Activated CD8-positive, alpha-beta T cell treated with anti-CD3 and anti-CD28 coated beads for 36 hours (primary cell): ENCODE results near the gene ADGRA1. TPM values are rescaled to one million over a fixed set of nuclear protein-coding genes. Genes with fewer than 3 reads are reported as not detected.
"Not testable (repeated sequence)": the region's sequence is repeated elsewhere in the genome, so short reads cannot be mapped to it uniquely, and the experiment has no call there.

Experiments
- ATAC-seq: fragments of 200-7000 bp; cut with Tn5 transposase; one replicate; pipeline ENCODE4 v1.10.0; 2021; ENCODE audit warnings: mild to moderate bottlenecking, moderate library complexity
- CTCF ChIA-PET: fragments of 350-600 bp; sonication (Branson Sonifier 250); formaldehyde crosslinking; loops from one replicate; lab custom pipeline; 2021; ENCODE audit warnings: antibody characterized with exemption; lab: Charles Lee
- POLR2A ChIA-PET: fragments of 350-600 bp; sonication (Branson Sonifier 250); formaldehyde crosslinking; loops from one replicate; lab custom pipeline; 2021; ENCODE audit warnings: antibody characterized with exemption; lab: Charles Lee
- DNase-seq: peaks from one replicate; pipeline ENCODE4 v3.0.0-alpha.2; 2020
- H3K27ac Mint-ChIP-seq: one replicate; pipeline ENCODE4 v1.8.0; 2021; ENCODE audit warnings: mild to moderate bottlenecking, mixed read lengths
- H3K27me3 Mint-ChIP-seq: one replicate; pipeline ENCODE4 v1.8.0; 2021; ENCODE audit warnings: mixed read lengths
- H3K36me3 Mint-ChIP-seq: one replicate; pipeline ENCODE4 v1.8.0; 2021; ENCODE audit warnings: low read depth, mixed read lengths
- H3K4me1 Mint-ChIP-seq: one replicate; pipeline ENCODE4 v1.8.0; 2021; ENCODE audit warnings: low read depth, mixed read lengths
- H3K4me3 Mint-ChIP-seq: one replicate; pipeline ENCODE4 v1.8.0; 2021; ENCODE audit warnings: mild to moderate bottlenecking, moderate library complexity, mixed read lengths
- H3K9me3 Mint-ChIP-seq: one replicate; pipeline ENCODE4 v1.8.0; 2021; ENCODE audit warnings: mixed read lengths
- intact Hi-C: fragments of 100-400 bp; cut with micrococcal nuclease; formaldehyde crosslinking; loops from one replicate; pipeline ENCODE4 v1.10.0; 2022
- total RNA-seq, 2 experiments: library from RNA; stranded (reverse); gene quantifications; one replicate each; pipeline ENCODE4 v1.2.3, GENCODE V29; 2021
- TF ChIP-seq, protein P1 (sequence below): fragments of 200-600 bp; IDR thresholded peaks from one replicate; pipeline ENCODE4 v1.8.0; 2022; ENCODE audit warnings: antibody characterized with exemption, mild to moderate bottlenecking

Gene ADGRA1
- total RNA-seq, 2 experiments from 2014 or later = not detected

DNA sequence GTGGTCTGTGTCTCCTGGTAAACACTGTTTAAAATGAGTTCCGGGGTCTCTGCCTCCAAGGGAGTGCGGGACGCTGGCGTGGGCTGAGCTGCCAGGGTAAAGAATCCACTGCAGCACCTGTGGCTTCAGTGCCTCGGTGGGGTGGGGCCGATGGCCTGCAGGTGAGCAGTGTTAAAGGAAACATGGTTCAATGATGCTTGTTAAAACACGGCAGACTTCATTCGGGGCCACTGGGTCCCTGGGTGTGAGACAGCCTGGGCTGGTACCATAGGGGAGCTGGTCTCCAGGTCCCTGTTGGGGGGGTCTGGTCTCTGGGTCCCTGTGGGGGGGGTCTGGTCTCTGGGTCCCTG, 47.4 kb downstream of the ADGRA1 start:
- Mint-ChIP-seq H3K27ac (no peak overlapping the region), H3K4me1 (no peaks in the 10 kb centered on the region), H3K4me3 (no peak overlapping the region), H3K27me3 (no peaks in the 10 kb centered on the region), H3K9me3 (no peaks in the 10 kb centered on the region), H3K36me3 (no peaks in the 10 kb centered on the region)
- ATAC-seq (no peak), DNase-seq (no peak)
- ChIA-PET POLR2A (no interaction called here), CTCF (no interaction called here)
- TF ChIP-seq, protein P1, sequence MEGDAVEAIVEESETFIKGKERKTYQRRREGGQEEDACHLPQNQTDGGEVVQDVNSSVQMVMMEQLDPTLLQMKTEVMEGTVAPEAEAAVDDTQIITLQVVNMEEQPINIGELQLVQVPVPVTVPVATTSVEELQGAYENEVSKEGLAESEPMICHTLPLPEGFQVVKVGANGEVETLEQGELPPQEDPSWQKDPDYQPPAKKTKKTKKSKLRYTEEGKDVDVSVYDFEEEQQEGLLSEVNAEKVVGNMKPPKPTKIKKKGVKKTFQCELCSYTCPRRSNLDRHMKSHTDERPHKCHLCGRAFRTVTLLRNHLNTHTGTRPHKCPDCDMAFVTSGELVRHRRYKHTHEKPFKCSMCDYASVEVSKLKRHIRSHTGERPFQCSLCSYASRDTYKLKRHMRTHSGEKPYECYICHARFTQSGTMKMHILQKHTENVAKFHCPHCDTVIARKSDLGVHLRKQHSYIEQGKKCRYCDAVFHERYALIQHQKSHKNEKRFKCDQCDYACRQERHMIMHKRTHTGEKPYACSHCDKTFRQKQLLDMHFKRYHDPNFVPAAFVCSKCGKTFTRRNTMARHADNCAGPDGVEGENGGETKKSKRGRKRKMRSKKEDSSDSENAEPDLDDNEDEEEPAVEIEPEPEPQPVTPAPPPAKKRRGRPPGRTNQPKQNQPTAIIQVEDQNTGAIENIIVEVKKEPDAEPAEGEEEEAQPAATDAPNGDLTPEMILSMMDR = no peak
- intact Hi-C loops = no loop called here

DNA sequence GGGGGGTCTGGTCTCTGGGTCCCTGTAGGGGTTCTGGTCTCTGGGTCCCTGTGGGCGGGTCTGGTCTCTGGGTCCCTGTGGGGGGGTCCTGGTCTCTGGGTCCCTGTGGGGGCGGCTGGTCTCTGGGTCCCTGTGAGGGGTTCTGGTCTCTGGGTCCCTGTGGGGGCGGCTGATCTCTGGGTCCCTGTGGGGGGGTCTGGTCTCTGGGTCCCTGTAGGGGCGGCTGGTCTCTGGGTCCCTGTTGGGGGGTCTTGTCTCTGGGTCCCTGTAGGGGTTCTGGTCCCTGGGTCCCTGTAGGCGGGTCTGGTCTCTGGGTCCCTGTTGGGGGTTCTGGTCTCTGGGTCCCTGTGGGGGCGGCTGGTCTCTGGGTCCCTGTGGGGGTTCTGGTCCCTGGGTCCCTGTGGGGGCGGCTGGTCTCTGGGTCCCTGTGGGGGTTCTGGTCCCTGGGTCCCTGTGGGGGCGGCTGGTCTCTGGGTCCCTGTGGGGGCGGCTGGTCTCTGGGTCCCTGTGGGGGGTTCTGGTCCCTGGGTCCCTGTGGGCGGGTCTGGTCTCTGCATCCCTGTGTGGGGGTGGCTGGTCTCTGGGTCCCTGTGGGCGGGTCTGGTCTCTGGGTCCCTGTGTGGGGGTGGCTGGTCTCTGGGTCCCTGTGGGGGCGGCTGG, 49.9 kb downstream of the ADGRA1 start:
- H3K9me3 Mint-ChIP-seq, intact Hi-C loops, H3K4me3 Mint-ChIP-seq, ATAC-seq, H3K27ac Mint-ChIP-seq, DNase-seq, H3K4me1 Mint-ChIP-seq, H3K27me3 Mint-ChIP-seq, H3K36me3 Mint-ChIP-seq, POLR2A ChIA-PET, CTCF ChIA-PET: not testable (repeated sequence)

DNA sequence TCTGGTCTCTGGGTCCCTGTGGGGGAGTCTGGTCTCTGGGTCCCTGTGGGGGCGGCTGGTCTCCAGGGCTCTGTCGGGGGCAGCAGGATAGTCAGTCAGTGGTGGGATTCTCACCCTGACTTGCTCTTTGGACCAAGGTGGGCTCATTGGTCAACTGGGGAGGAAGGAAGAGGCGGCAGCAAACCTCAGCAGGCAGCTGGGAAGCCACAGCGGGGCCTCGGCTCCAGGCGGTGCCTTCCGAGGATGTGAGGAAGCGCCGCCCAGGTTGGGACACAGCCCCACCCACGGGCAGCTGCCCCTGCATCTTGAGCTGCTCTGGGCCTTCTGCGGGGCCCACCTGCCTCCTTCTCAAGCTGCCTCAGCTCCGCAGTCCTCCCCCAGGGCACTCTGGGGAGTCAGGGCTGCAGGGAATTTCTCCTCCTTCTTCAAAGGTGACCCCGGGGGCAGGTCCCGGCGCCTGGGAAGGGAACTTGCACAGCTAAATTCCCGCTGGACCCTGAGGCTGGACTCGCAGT, 51.9 kb downstream of the ADGRA1 start:
- CTCF ChIA-PET = no interaction called here
- Mint-ChIP-seq H3K4me1 (peaks cover 4% of the 10 kb centered on the region), H3K27ac (no peak overlapping the region), H3K36me3 (no peaks in the 10 kb centered on the region), H3K27me3 (peaks cover 3% of the 10 kb centered on the region), H3K4me3 (no peak overlapping the region), H3K9me3 (no peaks in the 10 kb centered on the region)
- TF ChIP-seq, protein P1 = no peak
- DNase-seq = no peak
- ATAC-seq = no peak
- intact Hi-C loops = no loop called here
- POLR2A ChIA-PET = no interaction called here

DNA sequence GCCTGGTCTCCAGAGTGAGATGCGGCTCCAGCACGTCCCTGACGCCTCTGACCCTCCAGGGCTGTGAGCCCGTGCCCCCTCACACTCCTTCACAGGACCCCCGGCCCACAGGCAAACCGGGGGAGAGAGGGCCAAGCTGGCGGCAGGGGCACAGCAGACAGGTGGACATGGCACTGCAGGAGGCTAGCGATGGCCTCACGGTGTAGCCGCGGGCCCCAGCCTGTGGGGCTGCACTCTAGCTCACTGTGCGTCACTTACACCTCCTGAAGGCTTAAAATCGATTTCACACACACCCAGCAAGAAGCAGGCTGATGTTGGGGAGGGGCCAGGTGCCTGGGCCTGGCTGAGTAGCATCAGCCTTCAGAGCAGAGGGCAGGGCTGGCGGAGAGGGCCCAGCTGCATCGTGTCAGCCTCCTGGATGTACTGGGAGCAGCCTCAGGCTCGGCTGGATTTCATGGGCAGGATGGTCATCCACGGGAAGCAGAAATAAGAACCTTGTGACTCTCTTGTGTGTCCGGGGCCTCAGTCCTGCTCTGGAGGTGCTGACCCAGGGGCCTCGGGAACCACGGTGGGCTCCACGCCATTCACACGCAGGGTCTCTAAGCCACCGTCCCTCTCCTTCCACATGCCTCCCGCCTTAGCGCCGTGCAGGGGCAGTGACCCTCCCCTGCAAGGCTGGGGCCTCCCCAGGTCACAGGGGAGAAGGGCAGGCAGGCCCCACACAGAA, 52.9 kb downstream of the ADGRA1 start:
- Mint-ChIP-seq H3K27ac (no peak overlapping the region), H3K9me3 (no peaks in the 10 kb centered on the region), H3K4me1 (peaks cover 4% of the 10 kb centered on the region), H3K27me3 (peaks cover 12% of the 10 kb centered on the region), H3K36me3 (no peaks in the 10 kb centered on the region), H3K4me3 (no peak overlapping the region)
- CTCF ChIA-PET = no interaction called here
- intact Hi-C loops = no loop called here
- DNase-seq = no peak
- TF ChIP-seq, protein P1 = no peak
- ATAC-seq = no peak
- POLR2A ChIA-PET = no interaction called here

DNA sequence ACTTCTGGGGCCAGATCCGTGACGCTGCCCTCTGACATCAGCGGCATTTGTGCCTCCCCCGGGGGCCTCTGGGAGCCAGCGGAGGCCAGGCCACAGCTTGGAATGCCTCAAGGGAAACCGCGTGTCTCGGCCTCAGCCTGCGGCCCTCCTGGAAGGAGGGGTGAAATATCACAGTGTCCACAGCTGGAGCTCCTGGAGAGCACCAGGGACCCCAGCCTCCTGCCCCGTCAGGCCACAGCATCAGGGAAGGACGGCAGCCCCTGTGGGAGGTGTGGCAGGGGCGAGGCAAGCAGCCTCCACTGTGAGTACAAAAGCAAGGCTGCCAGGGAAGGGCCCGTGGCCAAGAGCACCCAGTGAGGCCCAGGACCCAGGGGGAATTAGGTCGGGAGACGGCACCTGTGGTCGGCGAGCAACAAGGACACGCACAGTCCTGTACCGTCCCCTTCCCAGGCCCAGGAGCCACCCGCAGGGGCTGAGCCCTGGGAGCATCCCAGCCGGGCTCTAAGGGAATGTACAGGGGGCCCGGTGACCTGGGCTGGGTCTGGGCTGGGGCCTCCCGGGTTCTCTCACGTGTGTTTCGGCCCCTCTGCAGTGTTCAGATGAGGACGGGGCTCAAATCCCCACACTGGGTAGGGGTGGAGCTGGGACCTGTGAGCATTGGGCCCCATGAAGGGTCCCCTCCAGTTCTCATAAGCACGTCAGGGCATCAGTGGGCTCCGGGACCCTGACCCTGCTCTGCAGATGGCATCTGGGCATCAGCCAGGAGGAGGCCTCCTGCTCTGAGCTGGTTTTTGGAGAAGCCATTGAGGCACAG, 53.6 kb downstream of the ADGRA1 start:
- Mint-ChIP-seq H3K27me3 (peaks cover 15% of the 10 kb centered on the region), H3K36me3 (no peaks in the 10 kb centered on the region), H3K27ac (no peak overlapping the region), H3K4me1 (peaks cover 4% of the 10 kb centered on the region), H3K9me3 (no peaks in the 10 kb centered on the region), H3K4me3 (no peak overlapping the region)
- ChIA-PET CTCF (no interaction called here), POLR2A (no interaction called here)
- TF ChIP-seq, protein P1 = no peak
- ATAC-seq (no peak), DNase-seq (no peak)
- intact Hi-C loops = no loop called here
